ENCODE measurements around the gene ASPM. TPM values are rescaled to one million over a fixed set of nuclear protein-coding genes. Genes with fewer than 3 reads are reported as not detected.
A peak's percentile ranks its signal among the peaks of the same experiment; 100 is the strongest.

ASPM gene
- total and polyA plus RNA-seq, 9 of the 15 experiments (the other 6 are each of a cell fraction or from before 2014, with no cell fraction given): 22.7 to 84.4 (median 46.4) TPM

- TF ChIP-seq DEAF1 (CRISPR knock-in tag; IDR thresholded peaks at IDR 0.05) (peak; percentile 65), ARID4B (CRISPR knock-in tag; IDR thresholded peaks at IDR 0.05) (no peak), ZNF316 (IDR thresholded peaks at IDR 0.05) (peak; percentile 43; the same call in 1 of the 2 replicates), SMC3 (conservative IDR thresholded peaks at IDR 0.05; ENCODE audit: insufficient read depth, low read depth, low read length) (peak; percentile 39; the same call in 1 of the 2 replicates), RAD21 (CRISPR knock-in tag; conservative IDR thresholded peaks at IDR 0.05 in 1 of 2, IDR thresholded peaks at IDR 0.05 in 1 of 2) (peak; percentile 88 to 90)
These were observed 33.9 kb upstream of the ASPM start (continued) for GRCh38 chr1:197180252-197180878.
